Measurements from ENCODE around the gene SP2.

SP2 gene

GRCh38 chr17:47871048-47871447 lies 25.0 kb upstream of the SP2 start:
- DNase-seq = no peak

- no peak for DNase-seq
Observed at GRCh38 chr17:47872019-47872650, 23.9 kb upstream of the SP2 start.

GRCh38 chr17:47872651-47873161 lies 23.3 kb upstream of the SP2 start:
- no peak for DNase-seq

GRCh38 chr17:47873200-47874090 lies 22.6 kb upstream of the SP2 start:
- no peak for DNase-seq

GRCh38 chr17:47875011-47875985 lies 20.7 kb upstream of the SP2 start:
- no peak for DNase-seq

- DNase-seq = no peak
Observed at GRCh38 chr17:47877368-47878034, 18.5 kb upstream of the SP2 start.

GRCh38 chr17:47878203-47879027 lies 17.6 kb upstream of the SP2 start:
- no peak for DNase-seq

GRCh38 chr17:47879028-47879585 lies 16.9 kb upstream of the SP2 start:
- no peak for DNase-seq

GRCh38 chr17:47879776-47880454 lies 16.1 kb upstream of the SP2 start:
- DNase-seq = no peak

- no peak for DNase-seq
Observed at GRCh38 chr17:47882247-47882646, 13.8 kb upstream of the SP2 start.

- DNase-seq = no peak
Observed at GRCh38 chr17:47882695-47883588, 13.1 kb upstream of the SP2 start.

GRCh38 chr17:47883589-47884426 lies 12.2 kb upstream of the SP2 start:
- DNase-seq = no peak

GRCh38 chr17:47884427-47884740 lies 11.7 kb upstream of the SP2 start:
- DNase-seq = no peak

- no peak for DNase-seq
Observed at GRCh38 chr17:47884905-47885730, 10.9 kb upstream of the SP2 start.

- DNase-seq = no peak
Observed at GRCh38 chr17:47888293-47888692, 7.7 kb upstream of the SP2 start.

- DNase-seq = peak; percentile 24
Observed at GRCh38 chr17:47889734-47890529, 6.1 kb upstream of the SP2 start.

Measured in DMS 273 treated with DMSO at 0.1 percent for 48 hours (cell line).